OCI-LY3 (cell line): ENCODE measurements around the gene GPR87.

ENCODE experiments used
- H2AFZ ChIP-seq: fragments of 200-600, 300-600 bp; shearing (Covaris generic); 2 replicates; pipeline ENCODE4 v1.6.0; 2014; ENCODE audit warnings: antibody characterized with exemption, low read depth, low read length
- H3K27ac ChIP-seq: fragments of 200-600, 300-600 bp; sonication (generic); 2 replicates; pipeline ENCODE4 v1.5.1; 2014; ENCODE audit warnings: mild to moderate bottlenecking, low read length, moderate library complexity, mixed read lengths
- H3K27me3 ChIP-seq: fragments of 200-600, 300-600 bp; sonication (generic); 2 replicates; pipeline ENCODE4 v1.6.1; 2014; ENCODE audit warnings: low read depth, low read length, mixed read lengths
- H3K36me3 ChIP-seq: fragments of 200-600, 300-600 bp; sonication (generic); replicated peaks from 2 replicates; pipeline ENCODE3; 2014; ENCODE audit warnings: low read depth, low read length, mixed read lengths
- H3K4me1 ChIP-seq: fragments of 300-600, 200-600 bp; sonication (generic); 2 replicates; pipeline ENCODE4 v1.6.1; 2014; ENCODE audit warnings: low read length, mixed read lengths
- H3K4me2 ChIP-seq: fragments of 200-600, 300-600 bp; sonication (generic); 2 replicates; pipeline ENCODE4 v1.6.1; 2014; ENCODE audit warnings: low read length, mixed read lengths
- H3K4me3 ChIP-seq: fragments of 300-600, 200-600 bp; sonication (generic); 2 replicates; pipeline ENCODE4 v1.5.1; 2014; ENCODE audit warnings: antibody characterized with exemption, mild to moderate bottlenecking, low read length, moderate library complexity
- H3K79me2 ChIP-seq: fragments of 300-600, 200-600 bp; shearing (Covaris generic); 2 replicates; pipeline ENCODE4 v1.6.1; 2014; ENCODE audit warnings: mild to moderate bottlenecking, low read length, mixed read lengths
- H3K9ac ChIP-seq: fragments of 300-600, 200-600 bp; shearing (Covaris generic); 2 replicates; pipeline ENCODE4 v1.6.0; 2014; ENCODE audit warnings: mild to moderate bottlenecking, low read length, moderate library complexity
- H3K9me3 ChIP-seq: fragments of 200-600, 300-600 bp; shearing (Covaris generic); 2 replicates; pipeline ENCODE4 v1.6.1; 2014; ENCODE audit warnings: low read length, mixed read lengths; ENCODE audit not compliant: insufficient read depth
- H4K20me1 ChIP-seq: fragments of 200-600, 300-600 bp; sonication (generic); 2 replicates; pipeline ENCODE4 v1.6.1; 2016; ENCODE audit warnings: low read length, mixed read lengths; ENCODE audit not compliant: insufficient read depth
- EZH2phosphoT487 ChIP-seq: fragments of 200-600 bp; shearing (Covaris generic); IDR thresholded peaks from 2 replicates; pipeline ENCODE4 v1.6.1; 2018; ENCODE audit warnings: antibody characterized with exemption, mixed run types, low read depth
- TF ChIP-seq, protein P1 (sequence below): fragments of 200-600, 300-600 bp; sonication (generic); IDR thresholded peaks from 2 replicates; pipeline ENCODE4 v1.5.1; 2014; ENCODE audit warnings: antibody characterized with exemption, low read length, low read depth

Gene GPR87

DNA sequence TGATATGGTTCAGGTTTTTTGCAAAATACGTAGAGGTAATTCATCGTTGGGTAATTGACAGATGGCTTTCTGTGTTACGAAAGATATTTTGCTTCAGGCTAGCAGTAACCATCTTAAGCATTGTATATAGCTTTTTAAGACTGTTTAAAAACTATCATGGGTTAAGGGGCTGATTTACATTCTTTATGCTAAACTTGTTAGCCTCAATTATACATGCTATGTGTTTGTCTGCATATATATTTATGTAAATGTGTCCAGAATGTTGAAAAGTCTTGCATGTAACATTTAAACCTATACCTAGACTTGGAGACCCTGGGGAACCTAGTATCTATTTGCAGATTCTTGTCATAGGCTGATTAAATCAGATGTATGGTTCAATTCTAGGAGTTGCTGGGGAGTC, 27.2 kb downstream of the GPR87 start:
- no peaks in the 10 kb centered on the region for H3K79me2 ChIP-seq
- H3K36me3 ChIP-seq: no peaks in the 10 kb centered on the region
- peaks cover 12% of the 10 kb centered on the region for H3K4me1 ChIP-seq
- H3K4me3 ChIP-seq: no peak overlapping the region
- H3K27me3 ChIP-seq: no peaks in the 10 kb centered on the region
- H2AFZ ChIP-seq: no peak overlapping the region
- no peak overlapping the region for H3K27ac ChIP-seq
- TF ChIP-seq EZH2phosphoT487: no peak
- TF ChIP-seq, protein P1, sequence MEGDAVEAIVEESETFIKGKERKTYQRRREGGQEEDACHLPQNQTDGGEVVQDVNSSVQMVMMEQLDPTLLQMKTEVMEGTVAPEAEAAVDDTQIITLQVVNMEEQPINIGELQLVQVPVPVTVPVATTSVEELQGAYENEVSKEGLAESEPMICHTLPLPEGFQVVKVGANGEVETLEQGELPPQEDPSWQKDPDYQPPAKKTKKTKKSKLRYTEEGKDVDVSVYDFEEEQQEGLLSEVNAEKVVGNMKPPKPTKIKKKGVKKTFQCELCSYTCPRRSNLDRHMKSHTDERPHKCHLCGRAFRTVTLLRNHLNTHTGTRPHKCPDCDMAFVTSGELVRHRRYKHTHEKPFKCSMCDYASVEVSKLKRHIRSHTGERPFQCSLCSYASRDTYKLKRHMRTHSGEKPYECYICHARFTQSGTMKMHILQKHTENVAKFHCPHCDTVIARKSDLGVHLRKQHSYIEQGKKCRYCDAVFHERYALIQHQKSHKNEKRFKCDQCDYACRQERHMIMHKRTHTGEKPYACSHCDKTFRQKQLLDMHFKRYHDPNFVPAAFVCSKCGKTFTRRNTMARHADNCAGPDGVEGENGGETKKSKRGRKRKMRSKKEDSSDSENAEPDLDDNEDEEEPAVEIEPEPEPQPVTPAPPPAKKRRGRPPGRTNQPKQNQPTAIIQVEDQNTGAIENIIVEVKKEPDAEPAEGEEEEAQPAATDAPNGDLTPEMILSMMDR: no peak
- no peaks in the 10 kb centered on the region for H4K20me1 ChIP-seq
- no peak overlapping the region for H3K9ac ChIP-seq
- peak overlapping the region; percentile 41 for H3K4me2 ChIP-seq
- no peaks in the 10 kb centered on the region for H3K9me3 ChIP-seq

DNA sequence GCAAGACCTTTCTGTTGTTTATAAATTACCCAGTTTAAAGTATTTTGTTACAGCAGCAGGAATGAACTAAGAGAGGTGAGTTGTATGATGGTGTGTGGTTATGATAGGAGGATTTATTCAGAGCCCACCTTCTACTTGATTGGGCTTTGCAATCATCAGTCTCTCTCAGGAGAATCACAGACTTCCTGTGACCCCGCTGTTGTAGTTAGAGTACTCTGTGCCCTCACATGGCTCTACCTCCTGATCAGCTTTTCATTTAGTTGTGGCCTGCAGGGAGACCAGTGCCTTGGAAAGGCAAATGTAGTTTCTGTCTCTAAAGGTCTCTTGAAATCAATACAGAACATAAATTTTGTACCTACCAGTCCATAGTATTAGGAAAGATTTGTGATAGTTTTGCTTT, 30.7 kb downstream of the GPR87 start:
- TF ChIP-seq, protein P1: no peak
- Histone ChIP-seq H3K4me2 (no peak overlapping the region), H3K36me3 (no peaks in the 10 kb centered on the region), H3K27ac (no peak overlapping the region), H2AFZ (no peak overlapping the region), H3K4me1 (peaks cover 17% of the 10 kb centered on the region), H3K9me3 (no peaks in the 10 kb centered on the region), H3K27me3 (no peaks in the 10 kb centered on the region), H3K4me3 (no peak overlapping the region), H3K9ac (no peak overlapping the region), H4K20me1 (no peaks in the 10 kb centered on the region), H3K79me2 (no peaks in the 10 kb centered on the region)

DNA sequence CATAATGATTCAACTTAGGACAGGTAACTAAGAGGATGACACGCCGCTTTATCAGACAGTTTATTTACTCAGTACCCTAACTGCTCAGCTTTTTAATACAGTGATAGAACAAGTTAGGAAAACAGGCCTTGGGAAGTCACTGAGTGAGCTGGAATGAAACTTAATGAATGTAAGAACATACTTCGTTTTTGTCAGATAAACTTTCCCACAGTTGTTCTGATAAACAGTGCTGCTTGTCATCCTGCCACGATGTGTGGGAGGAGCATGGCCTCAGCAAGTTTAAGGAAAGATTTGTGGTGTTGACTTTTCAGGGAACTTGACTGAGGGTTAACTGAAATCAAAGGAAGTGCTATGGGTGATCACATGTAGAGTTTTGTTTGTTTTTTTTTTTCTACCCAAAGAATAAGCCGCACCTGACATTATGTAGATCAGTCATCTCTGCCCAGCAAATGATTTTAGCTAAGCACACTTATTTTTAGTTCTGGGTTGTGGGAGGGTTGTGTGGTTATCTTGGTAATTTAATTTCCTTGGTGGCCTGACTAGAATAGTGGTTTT, 32.6 kb downstream of the GPR87 start:
- no peak overlapping the region for H3K4me2 ChIP-seq
- no peaks in the 10 kb centered on the region; the same call in 1 of the 2 replicates for H3K79me2 ChIP-seq

DNA sequence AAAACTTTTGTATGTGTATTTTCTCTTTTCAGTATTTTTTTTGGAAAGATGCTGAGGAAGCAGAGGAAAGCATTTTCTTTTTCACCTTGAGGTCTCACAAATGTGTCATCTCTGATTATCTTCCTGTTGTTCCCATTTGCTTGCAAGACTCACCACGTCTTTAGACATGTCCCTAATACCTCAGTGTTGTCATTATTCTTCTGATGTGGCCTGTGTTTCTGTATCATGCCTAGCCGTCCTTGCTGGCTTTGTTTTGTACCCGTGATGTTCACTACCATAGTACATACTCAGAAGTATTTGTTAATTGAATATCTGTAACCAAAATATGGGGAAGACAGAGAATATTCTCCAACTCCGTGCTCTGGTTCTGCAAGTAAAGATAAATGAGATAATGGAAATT, 33.2 kb downstream of the GPR87 start:
- H4K20me1 ChIP-seq: no peaks in the 10 kb centered on the region
- no peak overlapping the region for H3K27ac ChIP-seq
- peaks cover 28% of the 10 kb centered on the region for H3K4me1 ChIP-seq
- no peak for TF ChIP-seq EZH2phosphoT487
- TF ChIP-seq, protein P1: no peak
- H3K27me3 ChIP-seq: no peaks in the 10 kb centered on the region
- no peak overlapping the region for H3K4me3 ChIP-seq
- no peaks in the 10 kb centered on the region for H3K36me3 ChIP-seq
- H3K79me2 ChIP-seq: peaks cover 4% of the 10 kb centered on the region; the same call in 1 of the 2 replicates
- no peak overlapping the region for H2AFZ ChIP-seq
- no peak overlapping the region for H3K9ac ChIP-seq
- no peaks in the 10 kb centered on the region for H3K9me3 ChIP-seq
- no peak overlapping the region for H3K4me2 ChIP-seq

More for the DNA sequence above, 32.6 kb downstream of the GPR87 start:
- no peaks in the 10 kb centered on the region for H3K27me3 ChIP-seq
- no peak overlapping the region for H2AFZ ChIP-seq
- H3K9me3 ChIP-seq: no peaks in the 10 kb centered on the region
- no peaks in the 10 kb centered on the region for H4K20me1 ChIP-seq
- peaks cover 28% of the 10 kb centered on the region for H3K4me1 ChIP-seq
- H3K36me3 ChIP-seq: no peaks in the 10 kb centered on the region
- H3K27ac ChIP-seq: no peak overlapping the region
- no peak overlapping the region for H3K9ac ChIP-seq
- no peak for TF ChIP-seq EZH2phosphoT487
- TF ChIP-seq, protein P1: no peak
- H3K4me3 ChIP-seq: no peak overlapping the region
